DOHH2 (cell line): ENCODE data around the gene MINAR1.

Experiments
- H3F3A ChIP-seq: fragments of 200-600 bp; sonication (generic), shearing (Covaris generic); 2 replicates; pipeline ENCODE4 v1.6.0; 2016; ENCODE audit warnings: antibody characterized with exemption, mild to moderate bottlenecking; ENCODE audit not compliant: control insufficient read depth, insufficient read depth
- H3K27ac ChIP-seq: fragments of 200-600 bp; sonication (generic); 2 replicates; pipeline ENCODE4 v1.5.1; 2014; ENCODE audit warnings: low read depth, mild to moderate bottlenecking, low read length, moderate library complexity
- H3K27me3 ChIP-seq: fragments of 200-600 bp; sonication (generic); 2 replicates; pipeline ENCODE4 v1.6.1; 2014; ENCODE audit warnings: mild to moderate bottlenecking, low read length, mixed read lengths; ENCODE audit not compliant: control insufficient read depth
- H3K36me3 ChIP-seq: fragments of 200-600 bp; sonication (generic); 2 replicates; pipeline ENCODE4 v1.6.1; 2014; ENCODE audit warnings: mild to moderate bottlenecking, low read length, moderate library complexity, mixed read lengths; ENCODE audit not compliant: control insufficient read depth
- H3K4me1 ChIP-seq: fragments of 200-600 bp; sonication (generic); 2 replicates; pipeline ENCODE4 v1.6.1; 2014; ENCODE audit warnings: mild to moderate bottlenecking, low read length, mixed read lengths; ENCODE audit not compliant: control insufficient read depth
- H3K4me2 ChIP-seq: fragments of 200-600 bp; sonication (generic); 2 replicates; pipeline ENCODE4 v1.6.0; 2014; ENCODE audit warnings: mild to moderate bottlenecking, low read length, moderate library complexity
- H3K4me3 ChIP-seq: fragments of 200-600 bp; sonication (generic); 2 replicates; pipeline ENCODE4 v1.5.1; 2014; ENCODE audit warnings: mild to moderate bottlenecking, low read length, mixed read lengths
- H3K79me2 ChIP-seq: fragments of 200-600 bp; sonication (generic); 2 replicates; pipeline ENCODE4 v1.6.1; 2014; ENCODE audit warnings: mild to moderate bottlenecking, low read length, mixed read lengths; ENCODE audit not compliant: control insufficient read depth
- H3K9me2 ChIP-seq: fragments of 200-600 bp; sonication (generic); replicated peaks from 2 replicates; pipeline ENCODE4 v1.6.1; 2014; ENCODE audit warnings: mild to moderate bottlenecking, low read length, mixed read lengths; ENCODE audit not compliant: control insufficient read depth
- H3K9me3 ChIP-seq: fragments of 200-600 bp; sonication (generic); 2 replicates; pipeline ENCODE4 v1.6.1; 2014; ENCODE audit warnings: antibody characterized with exemption, low read length, mixed read lengths; ENCODE audit not compliant: control insufficient read depth, insufficient read depth
- H4K20me1 ChIP-seq: fragments of 200-600 bp; sonication (generic); 2 replicates; pipeline ENCODE4 v1.6.0; 2014; ENCODE audit warnings: low read depth, mild to moderate bottlenecking, antibody characterized with exemption, low read length, moderate library complexity; ENCODE audit not compliant: control insufficient read depth, insufficient read depth
- CTCF ChIP-seq: fragments of 200-600 bp; sonication (generic); IDR thresholded peaks from one replicate; pipeline ENCODE4 v1.5.1; 2014; ENCODE audit warnings: antibody characterized with exemption, mild to moderate bottlenecking, low read depth, low read length; ENCODE audit not compliant: poor library complexity, severe bottlenecking
- EZH2phosphoT487 ChIP-seq: fragments of 200-600 bp; sonication (generic); IDR thresholded peaks from 2 replicates; pipeline ENCODE4 v1.6.1; 2017; ENCODE audit warnings: borderline replicate concordance, mild to moderate bottlenecking, antibody characterized with exemption, low read length, moderate library complexity, mixed read lengths

The MINAR1 gene

GRCh38 chr15:79433276-79433990 is 1.3 kb downstream of the MINAR1 start:
- Histone ChIP-seq H3K4me2 (no peak overlapping the region), H3K36me3 (no peaks in the 10 kb centered on the region), H3K79me2 (no peaks in the 10 kb centered on the region), H4K20me1 (no peaks in the 10 kb centered on the region), H3K4me1 (no peaks in the 10 kb centered on the region), H3K9me2 (no peaks in the 10 kb centered on the region), H3F3A (no peaks in the 10 kb centered on the region), H3K27ac (no peak overlapping the region), H3K9me3 (no peaks in the 10 kb centered on the region), H3K27me3 (peaks cover 22% of the 10 kb centered on the region; the same call in 1 of the 2 replicates), H3K4me3 (no peak overlapping the region)
- TF ChIP-seq EZH2phosphoT487, result no peak
- no peak for TF ChIP-seq CTCF

DNA sequence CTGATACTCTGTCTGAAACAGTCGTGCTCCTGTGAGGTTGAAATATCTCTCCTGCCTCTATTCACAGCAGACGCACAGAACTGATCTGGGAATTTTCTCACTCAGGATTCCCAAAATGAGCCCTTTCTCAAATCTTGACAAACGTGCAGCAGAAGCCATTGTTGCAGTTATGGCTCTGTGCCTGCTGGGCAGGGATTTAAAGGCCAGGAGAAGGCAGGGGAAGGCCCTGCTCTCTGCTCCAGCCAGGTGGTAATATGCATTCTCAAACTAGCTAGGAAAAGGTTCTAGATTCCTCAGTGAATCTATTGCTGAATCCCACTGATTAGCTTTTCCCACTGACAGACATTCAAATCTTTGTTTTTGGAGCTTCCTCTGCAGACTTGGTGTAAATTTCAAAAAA is 2.2 kb downstream of the MINAR1 start:
- H3K4me3 ChIP-seq, result no peak overlapping the region
- H3K4me1 ChIP-seq, result no peaks in the 10 kb centered on the region
- no peaks in the 10 kb centered on the region for H3K36me3 ChIP-seq
- H3K9me2 ChIP-seq, result no peaks in the 10 kb centered on the region
- TF ChIP-seq EZH2phosphoT487 (no peak), CTCF (no peak)
- no peaks in the 10 kb centered on the region for H3K79me2 ChIP-seq
- no peak overlapping the region for H3K27ac ChIP-seq
- no peaks in the 10 kb centered on the region for H4K20me1 ChIP-seq
- H3F3A ChIP-seq, result no peaks in the 10 kb centered on the region
- no peaks in the 10 kb centered on the region for H3K9me3 ChIP-seq
- H3K27me3 ChIP-seq, result peaks cover 17% of the 10 kb centered on the region; the same call in 1 of the 2 replicates
- H3K4me2 ChIP-seq, result no peak overlapping the region

DNA sequence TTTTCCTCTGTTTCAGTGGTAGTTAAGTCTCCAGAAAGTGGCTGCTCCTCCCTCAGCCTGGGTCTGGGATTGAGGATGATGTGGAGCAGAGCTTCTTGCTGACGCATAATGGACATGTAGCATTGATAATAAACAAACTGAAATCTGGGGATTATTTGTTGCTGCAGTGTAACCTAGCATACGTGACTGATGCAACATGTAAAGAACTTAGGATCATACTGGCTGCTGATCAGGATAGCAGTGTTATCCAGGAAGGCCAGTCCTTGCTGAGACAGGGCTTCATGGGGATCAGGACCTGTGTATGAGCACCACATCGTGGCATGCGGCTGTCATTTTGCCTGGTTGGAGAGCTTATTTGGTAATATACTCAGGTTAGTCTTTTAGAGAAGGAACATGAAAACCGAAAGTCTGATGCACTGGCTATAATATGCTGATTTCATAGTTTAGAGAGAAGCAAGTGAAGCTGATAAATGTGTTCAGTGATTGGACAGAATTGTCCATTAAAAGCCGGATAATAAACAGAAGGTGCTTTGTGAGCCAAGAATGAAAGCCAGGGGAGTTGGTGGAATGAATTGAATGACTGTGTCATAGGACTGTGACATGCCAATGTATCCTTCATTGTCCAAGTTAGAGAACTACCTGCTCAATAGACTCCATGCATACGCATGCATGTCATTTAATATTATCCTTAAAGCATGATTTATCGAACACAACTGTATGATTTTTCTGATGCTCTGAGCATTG is 4.1 kb downstream of the MINAR1 start:
- no peak for TF ChIP-seq EZH2phosphoT487
- no peak for TF ChIP-seq CTCF
- no peaks in the 10 kb centered on the region for H3K36me3 ChIP-seq
- no peak overlapping the region for H3K27ac ChIP-seq
- no peak overlapping the region for H3K4me3 ChIP-seq
- H3K79me2 ChIP-seq, result no peaks in the 10 kb centered on the region
- H4K20me1 ChIP-seq, result no peaks in the 10 kb centered on the region
- H3K9me3 ChIP-seq, result no peaks in the 10 kb centered on the region
- peaks cover under 1% of the 10 kb centered on the region; the same call in 1 of the 2 replicates for H3K27me3 ChIP-seq
- no peaks in the 10 kb centered on the region for H3K4me1 ChIP-seq
- no peaks in the 10 kb centered on the region for H3F3A ChIP-seq
- no peaks in the 10 kb centered on the region for H3K9me2 ChIP-seq
- H3K4me2 ChIP-seq, result no peak overlapping the region
